ENCODE measurements around the gene STK38L.

STK38L gene

DNA sequence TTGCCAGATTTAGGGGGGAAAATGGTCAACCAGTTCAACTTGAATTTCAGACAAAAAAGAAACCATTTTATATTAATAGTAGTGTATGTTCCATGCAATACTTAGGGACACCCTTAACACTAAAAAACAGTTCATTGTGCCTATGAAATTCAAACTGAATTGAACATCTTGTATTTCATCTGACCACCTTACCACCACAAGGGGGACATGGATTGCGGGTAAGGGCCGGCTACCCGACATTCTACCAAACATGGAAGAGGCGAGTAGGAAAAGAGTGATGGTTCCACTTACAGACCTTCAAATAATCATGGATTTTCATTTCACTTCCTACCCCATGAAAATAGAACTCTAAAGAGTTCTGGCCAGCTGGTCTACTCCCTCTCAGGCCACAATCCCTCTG, 10.3 kb upstream of the STK38L start:
- TF ChIP-seq, protein P1, sequence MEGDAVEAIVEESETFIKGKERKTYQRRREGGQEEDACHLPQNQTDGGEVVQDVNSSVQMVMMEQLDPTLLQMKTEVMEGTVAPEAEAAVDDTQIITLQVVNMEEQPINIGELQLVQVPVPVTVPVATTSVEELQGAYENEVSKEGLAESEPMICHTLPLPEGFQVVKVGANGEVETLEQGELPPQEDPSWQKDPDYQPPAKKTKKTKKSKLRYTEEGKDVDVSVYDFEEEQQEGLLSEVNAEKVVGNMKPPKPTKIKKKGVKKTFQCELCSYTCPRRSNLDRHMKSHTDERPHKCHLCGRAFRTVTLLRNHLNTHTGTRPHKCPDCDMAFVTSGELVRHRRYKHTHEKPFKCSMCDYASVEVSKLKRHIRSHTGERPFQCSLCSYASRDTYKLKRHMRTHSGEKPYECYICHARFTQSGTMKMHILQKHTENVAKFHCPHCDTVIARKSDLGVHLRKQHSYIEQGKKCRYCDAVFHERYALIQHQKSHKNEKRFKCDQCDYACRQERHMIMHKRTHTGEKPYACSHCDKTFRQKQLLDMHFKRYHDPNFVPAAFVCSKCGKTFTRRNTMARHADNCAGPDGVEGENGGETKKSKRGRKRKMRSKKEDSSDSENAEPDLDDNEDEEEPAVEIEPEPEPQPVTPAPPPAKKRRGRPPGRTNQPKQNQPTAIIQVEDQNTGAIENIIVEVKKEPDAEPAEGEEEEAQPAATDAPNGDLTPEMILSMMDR (IDR thresholded peaks at IDR 0.05): no peak
- H3K36me3 ChIP-seq (ENCODE audit: control insufficient read depth, insufficient read depth, low read length): no peaks in the 10 kb centered on the region
- no peaks in the 10 kb centered on the region for H3K4me1 ChIP-seq

DNA sequence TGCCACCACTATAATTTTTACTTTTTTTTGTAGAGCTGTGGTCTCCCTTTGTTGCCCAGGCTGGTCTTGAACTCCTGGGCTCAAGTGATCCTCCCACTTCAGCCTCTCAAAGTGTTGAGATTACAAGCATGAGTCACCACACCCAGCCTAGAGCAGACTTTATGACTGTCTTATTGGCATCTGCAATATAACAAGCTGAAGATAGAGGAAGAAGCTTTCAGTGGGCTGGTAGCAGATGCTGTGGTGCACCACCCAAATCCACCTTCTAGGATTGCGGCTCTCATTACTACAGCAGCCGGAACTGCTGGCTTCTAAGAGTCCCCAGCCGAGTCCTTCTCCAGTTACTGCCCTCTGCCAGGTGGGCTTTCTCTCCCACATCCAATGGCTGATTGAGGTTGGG, 7.6 kb upstream of the STK38L start:
- Histone ChIP-seq H3K27me3 (ENCODE audit: control insufficient read depth, insufficient read depth, low read length) (no peaks in the 10 kb centered on the region), H3K9me3 (ENCODE audit: control insufficient read depth, low read length) (no peaks in the 10 kb centered on the region), H3K4me3 (ENCODE audit: low read depth, low read length) (no peak overlapping the region), H3K9ac (no peak overlapping the region), H3K79me2 (no peaks in the 10 kb centered on the region), H3K4me2 (ENCODE audit: low read length) (no peak overlapping the region), H2AFZ (no peak overlapping the region), H3K36me3 (ENCODE audit: control insufficient read depth, insufficient read depth, low read length) (no peaks in the 10 kb centered on the region), H3K4me1 (no peaks in the 10 kb centered on the region), H3K27ac (no peak overlapping the region)
- TF ChIP-seq, protein P1 (IDR thresholded peaks at IDR 0.05): no peak

More for the DNA sequence above, 10.3 kb upstream of the STK38L start:
- no peak overlapping the region for H3K27ac ChIP-seq
- H3K79me2 ChIP-seq: no peaks in the 10 kb centered on the region
- H3K27me3 ChIP-seq (ENCODE audit: control insufficient read depth, insufficient read depth, low read length): no peaks in the 10 kb centered on the region
- no peaks in the 10 kb centered on the region for H3K9me3 ChIP-seq (ENCODE audit: control insufficient read depth, low read length)
- H3K4me2 ChIP-seq (ENCODE audit: low read length): no peak overlapping the region
- H3K4me3 ChIP-seq (ENCODE audit: low read depth, low read length): no peak overlapping the region
- H2AFZ ChIP-seq: no peak overlapping the region
- no peak overlapping the region for H3K9ac ChIP-seq

DNA sequence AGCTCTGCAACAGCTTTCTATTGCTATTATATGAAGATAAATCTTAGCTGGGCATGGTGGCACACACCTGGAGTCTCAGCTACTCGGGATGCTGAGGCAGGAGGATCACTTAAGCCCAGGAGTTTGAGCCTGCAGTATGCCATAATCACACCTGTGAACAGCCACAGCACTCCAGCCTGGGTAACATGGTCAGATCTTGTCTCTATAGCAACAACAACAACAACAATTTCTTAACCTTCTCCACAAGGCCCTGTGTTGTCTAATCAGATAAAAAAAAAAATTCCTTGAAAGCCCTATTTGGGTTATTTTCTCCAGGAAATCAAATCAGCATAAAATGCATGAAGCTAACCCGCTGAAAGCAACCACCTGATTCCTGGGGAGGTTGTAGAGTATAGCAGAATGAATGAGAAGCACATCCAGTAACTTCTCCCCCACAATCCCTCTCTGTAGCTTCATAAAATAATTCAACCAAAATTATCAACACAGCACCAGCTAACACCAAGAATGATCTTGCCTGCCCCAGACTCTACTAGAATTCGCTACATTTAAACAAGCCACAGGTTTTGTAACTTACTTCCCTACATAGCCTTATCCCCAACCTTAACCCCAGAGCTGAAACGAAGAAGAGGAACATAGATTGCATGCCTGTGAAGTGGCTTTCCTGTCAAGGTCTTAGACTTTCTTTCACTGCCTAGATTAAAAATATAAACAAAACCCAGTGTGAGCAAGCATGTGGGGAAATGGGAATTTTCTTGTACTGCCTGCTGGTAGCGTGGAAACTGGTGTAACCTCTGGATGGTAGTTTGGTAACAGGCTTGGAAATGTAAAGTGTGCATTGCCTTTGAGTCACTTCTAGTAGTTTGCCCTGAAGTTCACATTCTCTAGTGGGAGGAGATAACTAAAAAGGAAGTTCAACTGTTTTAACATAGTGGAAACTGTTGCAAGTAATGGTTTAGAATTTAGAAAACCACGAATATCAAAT, 6.0 kb upstream of the STK38L start:
- H3K9ac ChIP-seq: no peak overlapping the region
- H3K4me2 ChIP-seq (ENCODE audit: low read length): no peak overlapping the region
- H3K27me3 ChIP-seq (ENCODE audit: control insufficient read depth, insufficient read depth, low read length): no peaks in the 10 kb centered on the region
- H3K4me1 ChIP-seq: no peaks in the 10 kb centered on the region
- no peak overlapping the region for H3K4me3 ChIP-seq (ENCODE audit: low read depth, low read length)
- H3K79me2 ChIP-seq: no peaks in the 10 kb centered on the region
- no peaks in the 10 kb centered on the region for H3K9me3 ChIP-seq (ENCODE audit: control insufficient read depth, low read length)
- TF ChIP-seq, protein P1 (IDR thresholded peaks at IDR 0.05): no peak
- H2AFZ ChIP-seq: no peak overlapping the region
- no peak overlapping the region for H3K27ac ChIP-seq
- H3K36me3 ChIP-seq (ENCODE audit: control insufficient read depth, insufficient read depth, low read length): no peaks in the 10 kb centered on the region

DNA sequence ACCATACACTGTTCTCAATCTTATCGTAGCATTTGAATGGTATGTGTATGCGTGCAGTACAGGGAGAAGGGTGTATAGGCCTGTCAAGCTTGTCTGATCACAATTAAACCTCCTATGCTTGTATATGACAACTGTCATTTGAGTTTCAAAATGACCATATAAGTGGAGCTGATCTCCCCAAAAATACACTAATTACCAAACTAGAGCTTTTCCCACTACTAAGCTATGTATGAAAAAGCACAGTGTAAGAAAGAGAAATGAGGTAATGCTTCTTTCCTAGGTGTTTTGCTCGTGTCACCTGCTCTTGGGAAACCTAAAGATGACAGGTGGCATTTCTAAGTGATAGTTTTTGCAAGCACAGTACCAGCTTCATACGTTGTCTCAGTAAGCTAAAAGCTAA, 1.1 kb upstream of the STK38L start:
- Histone ChIP-seq H3K27ac (no peak overlapping the region), H3K36me3 (ENCODE audit: control insufficient read depth, insufficient read depth, low read length) (no peaks in the 10 kb centered on the region), H3K9me3 (ENCODE audit: control insufficient read depth, low read length) (no peaks in the 10 kb centered on the region), H2AFZ (peak overlapping the region; percentile 76), H3K27me3 (ENCODE audit: control insufficient read depth, insufficient read depth, low read length) (no peaks in the 10 kb centered on the region), H3K79me2 (peaks cover 12% of the 10 kb centered on the region), H3K4me2 (ENCODE audit: low read length) (no peak overlapping the region), H3K9ac (no peak overlapping the region), H3K4me1 (peaks cover 5% of the 10 kb centered on the region), H3K4me3 (ENCODE audit: low read depth, low read length) (no peak overlapping the region)
- TF ChIP-seq, protein P1 (IDR thresholded peaks at IDR 0.05): no peak
